Thyroid gland (tissue), 4 donors: ENCODE data around the gene PSMC3.

Experiments used
- POLR2A ChIP-seq, 2 donors: fragments of 450-650 bp; IDR thresholded peaks; one replicate each; pipeline ENCODE4 v1.6.1; 2017; ENCODE audit warnings: antibody characterized with exemption in 2 of 2, mild to moderate bottlenecking in 2 of 2, moderate library complexity in 1 of 2
- TF ChIP-seq, protein P1 (sequence below), 6 experiments: fragments of 200-600 bp in 3 of 6; fragments of 450-650 bp in 3 of 6; sonication (generic) in 3 of 6; IDR thresholded peaks; one replicate each; pipeline ENCODE4 v1.5.1; 2016 to 2019; ENCODE audit warnings: antibody characterized with exemption in 6 of 6, mild to moderate bottlenecking in 2 of 6, inconsistent platforms in 1 of 6, moderate library complexity in 1 of 6

GRCh38 chr11:47443817-47444216 is 17.6 kb upstream of the PSMC3 start:
- TF ChIP-seq, protein P1, sequence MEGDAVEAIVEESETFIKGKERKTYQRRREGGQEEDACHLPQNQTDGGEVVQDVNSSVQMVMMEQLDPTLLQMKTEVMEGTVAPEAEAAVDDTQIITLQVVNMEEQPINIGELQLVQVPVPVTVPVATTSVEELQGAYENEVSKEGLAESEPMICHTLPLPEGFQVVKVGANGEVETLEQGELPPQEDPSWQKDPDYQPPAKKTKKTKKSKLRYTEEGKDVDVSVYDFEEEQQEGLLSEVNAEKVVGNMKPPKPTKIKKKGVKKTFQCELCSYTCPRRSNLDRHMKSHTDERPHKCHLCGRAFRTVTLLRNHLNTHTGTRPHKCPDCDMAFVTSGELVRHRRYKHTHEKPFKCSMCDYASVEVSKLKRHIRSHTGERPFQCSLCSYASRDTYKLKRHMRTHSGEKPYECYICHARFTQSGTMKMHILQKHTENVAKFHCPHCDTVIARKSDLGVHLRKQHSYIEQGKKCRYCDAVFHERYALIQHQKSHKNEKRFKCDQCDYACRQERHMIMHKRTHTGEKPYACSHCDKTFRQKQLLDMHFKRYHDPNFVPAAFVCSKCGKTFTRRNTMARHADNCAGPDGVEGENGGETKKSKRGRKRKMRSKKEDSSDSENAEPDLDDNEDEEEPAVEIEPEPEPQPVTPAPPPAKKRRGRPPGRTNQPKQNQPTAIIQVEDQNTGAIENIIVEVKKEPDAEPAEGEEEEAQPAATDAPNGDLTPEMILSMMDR (IDR thresholded peaks at IDR 0.05): no peak
- no peak for TF ChIP-seq POLR2A (IDR thresholded peaks at IDR 0.05)
